SK-N-SH (cell line): ENCODE results near the gene PIF1. TPM values are rescaled to one million over a fixed set of nuclear protein-coding genes. Genes with fewer than 3 reads are reported as not detected.
A peak's percentile ranks its signal among the peaks of the same experiment; 100 is the strongest.

Experiments used
- CTCF ChIA-PET: fragments of 300-600, 350-600 bp; formaldehyde crosslinking; extraction: SDS; loops from one replicate; lab custom pipeline; 2021; lab: Yijun Ruan, JAX
- POLR2A ChIA-PET: fragments of 350-600 bp; sonication (Branson Sonifier 250); formaldehyde crosslinking; extraction: SDS; loops from one replicate; lab custom pipeline; 2020; ENCODE audit warnings: antibody characterized with exemption, inconsistent platforms; lab: Yijun Ruan, JAX
- DNase-seq: peaks from one replicate; pipeline ENCODE4 v3.0.0; 2012
- H2AFZ ChIP-seq: fragments of 200-600 bp; sonication (generic); 2 replicates; pipeline ENCODE4 v1.8.1; 2016; ENCODE audit warnings: antibody characterized with exemption, mild to moderate bottlenecking, low read depth
- H3F3A ChIP-seq: fragments of 200-600 bp; sonication (generic); replicated peaks from 2 replicates; pipeline ENCODE3; 2016; ENCODE audit warnings: antibody characterized with exemption, mild to moderate bottlenecking; ENCODE audit not compliant: insufficient read depth
- H3K27ac ChIP-seq, 2 experiments: fragments of 200-500 bp in 1 of 2; fragments of 200-600 bp in 1 of 2; sonication (Bioruptor generic) in 1 of 2; sonication (generic), shearing (Covaris generic) in 1 of 2; 2 replicates each; pipeline versions ENCODE4 v1.5.1 to v1.6.1; 2014 to 2016; ENCODE audit warnings: low read depth in 2 of 2, inconsistent platforms in 1 of 2, low read length in 1 of 2, mild to moderate bottlenecking in 1 of 2, mixed read lengths in 1 of 2
- H3K27me3 ChIP-seq: fragments of 200-600 bp; sonication (generic), shearing (Covaris generic); 2 replicates; pipeline ENCODE4 v1.6.1; 2016; ENCODE audit warnings: mixed run types; ENCODE audit not compliant: insufficient read depth
- H3K36me3 ChIP-seq, 2 experiments: fragments of 200-500 bp in 1 of 2; fragments of 200-600 bp in 1 of 2; sonication (Bioruptor generic) in 1 of 2; sonication (generic) in 1 of 2; replicated peaks in 1 of 2; 2 replicates each; pipeline versions ENCODE3 to v1.5.1; 2014 to 2016; ENCODE audit warnings: low read length in 1 of 2, mild to moderate bottlenecking in 1 of 2; ENCODE audit not compliant: insufficient read depth in 2 of 2, control insufficient read depth in 1 of 2
- H3K4me1 ChIP-seq, 2 experiments: fragments of 200-500 bp in 1 of 2; fragments of 200-600 bp in 1 of 2; sonication (Bioruptor generic) in 1 of 2; sonication (generic), shearing (Covaris generic) in 1 of 2; 2 replicates each; pipeline versions ENCODE4 v1.5.1 to v1.6.1; 2014 to 2016; ENCODE audit warnings: low read depth in 1 of 2, low read length in 1 of 2, mixed run types in 1 of 2; ENCODE audit not compliant: insufficient read depth in 2 of 2, control insufficient read depth in 1 of 2
- H3K4me2 ChIP-seq: fragments of 200-600 bp; sonication (generic), shearing (Covaris generic); 2 replicates; pipeline ENCODE4 v1.6.1; 2017; ENCODE audit warnings: mixed run types
- H3K4me3 ChIP-seq, 2 experiments: fragments of 200-500 bp in 1 of 2; fragments of 200-600 bp in 1 of 2; sonication (Bioruptor generic) in 1 of 2; sonication (generic), shearing (Covaris generic) in 1 of 2; 2 replicates each; pipeline versions ENCODE4 v1.5.1 to v1.8.1; 2014 to 2016; ENCODE audit warnings: low read depth in 2 of 2, inconsistent platforms in 1 of 2, low read length in 1 of 2, mild to moderate bottlenecking in 1 of 2, mixed read lengths in 1 of 2, moderate library complexity in 1 of 2
- H3K79me2 ChIP-seq: fragments of 200-600 bp; sonication (generic); 2 replicates; pipeline ENCODE4 v1.8.1; 2017; ENCODE audit warnings: mild to moderate bottlenecking; ENCODE audit not compliant: insufficient read depth
- H3K9ac ChIP-seq: fragments of 200-600 bp; sonication (generic); 2 replicates; pipeline ENCODE4 v1.6.1; 2017; ENCODE audit warnings: mixed run types
- H3K9me2 ChIP-seq: fragments of 200-600 bp; sonication (generic); 2 replicates; pipeline ENCODE4 v1.6.1; 2017; ENCODE audit warnings: mixed run types
- H3K9me3 ChIP-seq: fragments of 200-600 bp; sonication (generic); 2 replicates; pipeline ENCODE4 v1.6.1; 2017; ENCODE audit warnings: mixed run types, mild to moderate bottlenecking, moderate library complexity
- H4K20me1 ChIP-seq: fragments of 200-600 bp; sonication (generic); 2 replicates; pipeline ENCODE4 v1.6.1; 2017; ENCODE audit warnings: mild to moderate bottlenecking, mixed run types; ENCODE audit not compliant: insufficient read depth
- EZH2phosphoT487 ChIP-seq: fragments of 200-600 bp; sonication (generic); IDR thresholded peaks from 2 replicates; pipeline ENCODE4 v1.6.1; 2017; ENCODE audit warnings: low read depth, mixed run types, mild to moderate bottlenecking, antibody characterized with exemption, moderate library complexity, borderline replicate concordance
- FOXJ3 ChIP-seq: sonication (generic); formaldehyde crosslinking; IDR thresholded peaks from 2 replicates; pipeline ENCODE4 v1.5.1; 2020; ENCODE audit warnings: mild to moderate bottlenecking, missing genetic modification reagents
- FOXM1 ChIP-seq: IDR thresholded peaks from 2 replicates; pipeline ENCODE4 v1.4.0; 2012; ENCODE audit warnings: low read depth, mild to moderate bottlenecking
- GABPA ChIP-seq: IDR thresholded peaks from 2 replicates; pipeline ENCODE4 v1.4.0; 2012; ENCODE audit warnings: low read depth, mild to moderate bottlenecking
- RXRA ChIP-seq: IDR thresholded peaks from 2 replicates; pipeline ENCODE4 v1.4.0; 2012; ENCODE audit warnings: low read depth, mild to moderate bottlenecking, borderline replicate concordance
- SMC3 ChIP-seq: IDR thresholded peaks from 2 replicates; pipeline ENCODE4 v1.6.1; 2012; ENCODE audit warnings: low read depth, low read length, improper control_type of control experiment
- TCF12 ChIP-seq: IDR thresholded peaks from 2 replicates; pipeline ENCODE4 v1.4.0; 2012
- WGBS: methylation state at CpG from one replicate; pipeline ENCODE4 v1.1.6; 2017; ENCODE audit warnings: low lambda C conversion rate; 5-methylcytosine and 5-hydroxymethylcytosine counted together
- polyA plus RNA-seq, 3 experiments: library from polyadenylated mRNA; depleted of rRNA; stranded (reverse); fragments of >200 nt; gene quantifications; 2 replicates each; pipeline ENCODE4 v1.2.3, GENCODE V29; 2012
- TF ChIP-seq, protein P1 (sequence below): IDR thresholded peaks from 2 replicates; pipeline ENCODE4 v1.4.0; 2012; ENCODE audit warnings: low read depth
- TF ChIP-seq, protein P2 (sequence below): IDR thresholded peaks from 2 replicates; pipeline ENCODE4 v1.4.0; 2012; ENCODE audit warnings: low read depth, borderline replicate concordance

PIF1 gene
- polyA plus RNA-seq, 1 of the 3 experiments (the other 2 are of a cell fraction), result 12.4 TPM

DNA sequence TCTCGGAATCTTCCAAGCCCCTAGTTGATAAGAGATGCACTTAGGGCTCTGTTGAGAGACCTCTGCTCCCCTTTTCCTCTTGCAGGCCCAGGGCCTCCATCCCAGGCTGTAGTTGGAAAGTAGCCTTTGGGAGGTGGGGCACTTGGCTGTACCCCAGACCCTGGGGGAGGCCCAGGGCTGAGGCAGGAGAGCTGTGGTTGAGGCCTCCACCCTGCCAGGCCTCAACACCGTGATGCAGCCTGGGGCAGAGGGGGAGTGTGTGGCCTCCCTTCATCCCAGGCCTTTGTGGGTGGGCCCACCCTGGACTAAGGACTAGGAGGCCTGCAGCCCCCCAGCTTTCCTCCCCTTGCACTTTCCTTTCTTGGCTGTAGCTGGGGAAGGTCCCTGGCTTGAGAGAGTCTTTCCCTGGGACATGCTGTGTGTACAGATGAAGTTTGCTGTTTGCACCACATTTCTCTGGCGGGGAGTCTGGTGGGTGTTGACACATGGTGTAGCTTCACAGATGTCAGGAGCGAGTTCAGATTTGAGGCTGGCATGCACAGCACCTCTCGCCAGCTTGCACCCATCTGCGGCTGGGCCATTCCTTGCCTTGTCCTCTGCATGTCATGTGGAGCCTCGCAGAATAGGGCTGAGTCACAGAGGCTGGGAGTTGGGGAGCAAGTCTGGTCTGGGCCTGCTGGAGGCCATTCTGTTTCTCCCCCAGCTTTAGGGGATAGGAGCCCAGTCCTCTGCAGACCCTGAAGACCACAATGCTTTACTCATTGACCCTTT, 29.9 kb upstream of the PIF1 start:
- H3F3A ChIP-seq, result peaks cover 7% of the 10 kb centered on the region
- no peaks in the 10 kb centered on the region for H3K27me3 ChIP-seq
- H3K79me2 ChIP-seq, result peaks cover 27% of the 10 kb centered on the region
- 97% methylated on average over 4 of the region's 7 CpGs for WGBS
- peaks cover 37 to 43% of the 10 kb centered on the region in 2 experiments; a peak in 3 of 4 replicates for H3K4me1 ChIP-seq
- ChIA-PET CTCF (interaction anchor here (0.8 to 1.8 kb wide), 2 partner anchors 33 to 101 kb away, joined by 3 read pairs; no protein-coding TSS in a partner anchor), POLR2A (interaction anchor here (2.3 kb wide), 1 partner anchor 12 kb away, joined by 7 read pairs; no protein-coding TSS in a partner anchor)
- H2AFZ ChIP-seq, result no peak overlapping the region
- H3K27ac ChIP-seq, result peak overlapping the region; percentile 4 to 88; a peak in 1 of 4 replicates
- H4K20me1 ChIP-seq, result no peaks in the 10 kb centered on the region
- H3K9me3 ChIP-seq, result no peaks in the 10 kb centered on the region
- H3K4me2 ChIP-seq, result no peak overlapping the region
- no peak for DNase-seq
- H3K36me3 ChIP-seq, result peaks cover 0 to 7% of the 10 kb centered on the region in 2 experiments
- TF ChIP-seq FOXM1 (no peak), SMC3 (no peak)
- TF ChIP-seq, protein P1, sequence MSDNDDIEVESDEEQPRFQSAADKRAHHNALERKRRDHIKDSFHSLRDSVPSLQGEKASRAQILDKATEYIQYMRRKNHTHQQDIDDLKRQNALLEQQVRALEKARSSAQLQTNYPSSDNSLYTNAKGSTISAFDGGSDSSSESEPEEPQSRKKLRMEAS, result 0 out of 2 replicates have a peak, but pooled peaks have one; percentile 26
- no peaks in the 10 kb centered on the region for H3K9me2 ChIP-seq
- no peak overlapping the region for H3K9ac ChIP-seq
- H3K4me3 ChIP-seq, result no peak overlapping the region

- Histone ChIP-seq H3K79me2 (peaks cover 25% of the 10 kb centered on the region), H3K27me3 (no peaks in the 10 kb centered on the region), H3F3A (peaks cover 7% of the 10 kb centered on the region), H3K4me3 (no peak overlapping the region), H3K9me3 (no peaks in the 10 kb centered on the region), H3K4me1 (peaks cover 39 to 43% of the 10 kb centered on the region in 2 experiments; a peak in 3 of 4 replicates), H4K20me1 (no peaks in the 10 kb centered on the region), H3K9me2 (no peaks in the 10 kb centered on the region), H3K27ac (peak overlapping the region in 1 of 2 experiments; percentile 76; a peak in 3 of 4 replicates), H3K4me2 (no peak overlapping the region), H2AFZ (no peak overlapping the region), H3K9ac (no peak overlapping the region), H3K36me3 (peaks cover 0 to 5% of the 10 kb centered on the region in 2 experiments)
- DNase-seq, result no peak
- WGBS, result 90% methylated on average over 3 of the region's 3 CpGs
- ChIA-PET CTCF (interaction anchor here (0.8 kb wide), 1 partner anchor 102 kb away, joined by 3 read pairs; no protein-coding TSS in a partner anchor), POLR2A (interaction anchor here (1.4 to 2.3 kb wide), 2 partner anchors 12 to 28 kb away, joined by 4 to 7 read pairs; no protein-coding TSS in a partner anchor)
- TF ChIP-seq FOXJ3 (CRISPR knock-in tag) (no peak), GABPA (no peak), EZH2phosphoT487 (no peak), TCF12 (0 out of 2 replicates have a peak, but pooled peaks have one; percentile 22), RXRA (no peak)
- TF ChIP-seq, protein P2, sequence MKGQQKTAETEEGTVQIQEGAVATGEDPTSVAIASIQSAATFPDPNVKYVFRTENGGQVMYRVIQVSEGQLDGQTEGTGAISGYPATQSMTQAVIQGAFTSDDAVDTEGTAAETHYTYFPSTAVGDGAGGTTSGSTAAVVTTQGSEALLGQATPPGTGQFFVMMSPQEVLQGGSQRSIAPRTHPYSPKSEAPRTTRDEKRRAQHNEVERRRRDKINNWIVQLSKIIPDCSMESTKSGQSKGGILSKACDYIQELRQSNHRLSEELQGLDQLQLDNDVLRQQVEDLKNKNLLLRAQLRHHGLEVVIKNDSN, result no peak
Measured at GRCh38 chr15:64854526-64854925, 29.1 kb upstream of the PIF1 start.
